ENCODE data around the gene KANSL1.

GRCh38 chr17:46009681-46010596 lies 183.3 kb downstream of the KANSL1 start:
- no peak for TF ChIP-seq CTCF (conservative IDR thresholded peaks at IDR 0.05)
- TF ChIP-seq EZH2 (IDR thresholded peaks at IDR 0.05; ENCODE audit: low read depth) = no peak

Measured in PC-9 (cell line).